ENCODE results near the gene CHRNE.

DNA sequence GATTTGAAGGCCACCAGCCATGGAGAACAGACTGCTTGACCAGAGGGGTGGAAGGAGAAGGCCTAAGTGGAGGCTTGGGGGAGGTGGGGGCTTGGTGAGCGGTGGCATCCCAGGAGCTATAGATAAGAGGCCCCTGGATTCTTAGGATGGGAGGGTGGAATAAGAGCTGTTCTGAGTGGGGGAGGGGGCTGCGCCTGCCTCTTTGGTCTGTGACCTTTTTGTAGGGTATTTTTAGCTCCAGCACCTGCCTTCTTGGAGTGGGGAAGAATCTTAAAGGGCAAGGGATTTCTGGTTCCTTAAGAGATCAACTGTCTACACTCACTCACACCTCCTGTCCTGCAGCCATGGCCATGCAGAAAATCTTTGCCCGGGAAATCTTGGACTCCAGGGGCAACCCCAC, 48.6 kb upstream of the CHRNE start:
- TF ChIP-seq, protein P1, sequence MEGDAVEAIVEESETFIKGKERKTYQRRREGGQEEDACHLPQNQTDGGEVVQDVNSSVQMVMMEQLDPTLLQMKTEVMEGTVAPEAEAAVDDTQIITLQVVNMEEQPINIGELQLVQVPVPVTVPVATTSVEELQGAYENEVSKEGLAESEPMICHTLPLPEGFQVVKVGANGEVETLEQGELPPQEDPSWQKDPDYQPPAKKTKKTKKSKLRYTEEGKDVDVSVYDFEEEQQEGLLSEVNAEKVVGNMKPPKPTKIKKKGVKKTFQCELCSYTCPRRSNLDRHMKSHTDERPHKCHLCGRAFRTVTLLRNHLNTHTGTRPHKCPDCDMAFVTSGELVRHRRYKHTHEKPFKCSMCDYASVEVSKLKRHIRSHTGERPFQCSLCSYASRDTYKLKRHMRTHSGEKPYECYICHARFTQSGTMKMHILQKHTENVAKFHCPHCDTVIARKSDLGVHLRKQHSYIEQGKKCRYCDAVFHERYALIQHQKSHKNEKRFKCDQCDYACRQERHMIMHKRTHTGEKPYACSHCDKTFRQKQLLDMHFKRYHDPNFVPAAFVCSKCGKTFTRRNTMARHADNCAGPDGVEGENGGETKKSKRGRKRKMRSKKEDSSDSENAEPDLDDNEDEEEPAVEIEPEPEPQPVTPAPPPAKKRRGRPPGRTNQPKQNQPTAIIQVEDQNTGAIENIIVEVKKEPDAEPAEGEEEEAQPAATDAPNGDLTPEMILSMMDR (IDR thresholded peaks at IDR 0.05; ENCODE audit: low read length), result no peak
- no peak for TF ChIP-seq EZH2 (IDR thresholded peaks at IDR 0.05; ENCODE audit: borderline replicate concordance, low read length)
